CD4-positive, alpha-beta T cell treated with Interleukin-17A for 4 hours (primary cell): ENCODE data around the gene PPEF1.
"Not testable (repeated sequence)": the region's sequence is repeated elsewhere in the genome, so short reads cannot be mapped to it uniquely, and the experiment has no call there.

ENCODE experiments used
- DNase-seq: peaks from one replicate; pipeline ENCODE4 v3.0.0-alpha.2; 2020; ENCODE audit warnings: mixed read lengths

PPEF1 gene

GRCh38 chrX:18702362-18703195, 4.9 kb upstream of the PPEF1 start:
- DNase-seq = no peak

GRCh38 chrX:18709833-18710232, 2.4 kb downstream of the PPEF1 start:
- DNase-seq = no peak

GRCh38 chrX:18714910-18715309, 7.5 kb downstream of the PPEF1 start:
- DNase-seq = no peak

GRCh38 chrX:18719852-18720251, 12.4 kb downstream of the PPEF1 start:
- no peak for DNase-seq

- no peak for DNase-seq
These were observed 14.4 kb downstream of the PPEF1 start for GRCh38 chrX:18721683-18722499.

- DNase-seq = no peak
These were observed 15.1 kb downstream of the PPEF1 start for GRCh38 chrX:18722500-18723071.

GRCh38 chrX:18725310-18725943, 18.0 kb downstream of the PPEF1 start:
- no peak for DNase-seq

- no peak for DNase-seq
These were observed 25.8 kb downstream of the PPEF1 start for GRCh38 chrX:18733287-18733686.

- not testable (repeated sequence) for DNase-seq
These were observed 32.2 kb downstream of the PPEF1 start for GRCh38 chrX:18739609-18740008.

GRCh38 chrX:18748499-18748898, 41.1 kb downstream of the PPEF1 start:
- no peak for DNase-seq

- DNase-seq = no peak
These were observed 46.2 kb downstream of the PPEF1 start for GRCh38 chrX:18753631-18754030.

- no peak for DNase-seq
These were observed 48.2 kb downstream of the PPEF1 start for GRCh38 chrX:18755651-18756050.

GRCh38 chrX:18757956-18758932, 50.8 kb downstream of the PPEF1 start:
- no peak for DNase-seq

GRCh38 chrX:18761750-18762149, 54.3 kb downstream of the PPEF1 start:
- no peak for DNase-seq

- not testable (repeated sequence) for DNase-seq
These were observed 55.7 kb downstream of the PPEF1 start for GRCh38 chrX:18763106-18763505.

- DNase-seq = no peak
These were observed 61.9 kb downstream of the PPEF1 start for GRCh38 chrX:18769364-18769763.

- DNase-seq = no peak
These were observed 62.5 kb downstream of the PPEF1 start for GRCh38 chrX:18769812-18770573.

GRCh38 chrX:18789916-18790315, 82.5 kb downstream of the PPEF1 start:
- DNase-seq = no peak

- DNase-seq = no peak
These were observed 85.4 kb downstream of the PPEF1 start for GRCh38 chrX:18792828-18793227.

- DNase-seq = no peak
These were observed 86.2 kb downstream of the PPEF1 start for GRCh38 chrX:18793601-18794089.

GRCh38 chrX:18797141-18797540, 89.7 kb downstream of the PPEF1 start:
- no peak for DNase-seq
